Daoy (cell line): ENCODE data around the gene ASB14. TPM values are rescaled to one million over a fixed set of nuclear protein-coding genes. Genes with fewer than 3 reads are reported as not detected.

Experiments used
- DNase-seq: peaks from one replicate; pipeline ENCODE4 v3.0.0-alpha.2; 2015; ENCODE audit warnings: low read depth
- total RNA-seq: library from RNA; depleted of rRNA; stranded (reverse); fragments of >200 nt; shearing (Covaris generic); gene quantifications from 2 replicates; pipeline ENCODE4 v1.2.3, GENCODE V29; 2014; rRNA removed

Gene ASB14
- total RNA-seq, 1 experiment from 2014 or later = not detected

GRCh38 chr3:57261119-57261518 lies 31.4 kb downstream of the ASB14 start:
- DNase-seq = no peak

GRCh38 chr3:57257678-57258077 lies 34.8 kb downstream of the ASB14 start:
- DNase-seq = no peak

- DNase-seq = no peak
These were observed 35.6 kb downstream of the ASB14 start for GRCh38 chr3:57256844-57257243.

GRCh38 chr3:57252404-57252803 lies 40.1 kb downstream of the ASB14 start:
- no peak for DNase-seq

- DNase-seq = no peak
These were observed 47.5 kb downstream of the ASB14 start for GRCh38 chr3:57244946-57245345.

- DNase-seq = no peak
These were observed 57.6 kb downstream of the ASB14 start for GRCh38 chr3:57234613-57235575.

DNA sequence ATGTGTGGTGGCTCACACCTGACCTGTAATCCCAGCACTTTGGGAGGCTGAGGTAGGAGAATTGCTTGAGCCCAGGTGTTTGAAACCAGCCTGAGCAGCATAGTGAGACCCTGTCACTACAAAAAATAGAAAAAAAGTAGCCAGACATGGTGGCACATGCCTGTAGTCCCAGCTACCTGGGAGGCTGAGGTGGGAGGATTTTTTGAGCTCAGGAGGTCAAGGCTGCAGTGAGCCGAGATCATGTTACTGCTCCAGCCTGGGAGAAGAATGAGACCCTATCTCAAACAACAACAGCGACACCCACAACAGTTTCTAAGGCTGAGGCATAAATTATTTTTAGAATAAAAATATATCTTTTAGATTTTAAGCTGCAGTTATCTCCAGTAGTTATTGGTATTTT lies 58.7 kb downstream of the ASB14 start:
- DNase-seq = no peak

DNA sequence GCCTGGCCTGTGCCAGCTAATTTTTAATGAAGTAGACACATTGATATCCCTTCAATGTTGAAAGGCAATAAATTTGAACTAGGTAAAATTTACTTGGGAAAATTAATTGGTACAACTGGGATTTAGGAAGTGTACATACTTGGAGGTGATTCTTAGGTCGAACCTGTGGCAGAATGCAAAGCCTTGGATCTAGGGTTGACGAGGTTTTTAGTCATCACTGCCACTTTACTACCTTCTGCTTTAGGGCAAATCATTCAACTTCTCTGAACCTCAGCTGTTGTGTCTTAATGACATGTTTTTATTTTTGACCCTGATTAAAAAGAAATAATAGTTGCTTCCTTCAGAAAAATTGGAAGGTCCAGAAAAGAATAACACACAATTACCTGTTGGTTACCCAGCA lies 62.5 kb downstream of the ASB14 start:
- peak; percentile 3 for DNase-seq

DNA sequence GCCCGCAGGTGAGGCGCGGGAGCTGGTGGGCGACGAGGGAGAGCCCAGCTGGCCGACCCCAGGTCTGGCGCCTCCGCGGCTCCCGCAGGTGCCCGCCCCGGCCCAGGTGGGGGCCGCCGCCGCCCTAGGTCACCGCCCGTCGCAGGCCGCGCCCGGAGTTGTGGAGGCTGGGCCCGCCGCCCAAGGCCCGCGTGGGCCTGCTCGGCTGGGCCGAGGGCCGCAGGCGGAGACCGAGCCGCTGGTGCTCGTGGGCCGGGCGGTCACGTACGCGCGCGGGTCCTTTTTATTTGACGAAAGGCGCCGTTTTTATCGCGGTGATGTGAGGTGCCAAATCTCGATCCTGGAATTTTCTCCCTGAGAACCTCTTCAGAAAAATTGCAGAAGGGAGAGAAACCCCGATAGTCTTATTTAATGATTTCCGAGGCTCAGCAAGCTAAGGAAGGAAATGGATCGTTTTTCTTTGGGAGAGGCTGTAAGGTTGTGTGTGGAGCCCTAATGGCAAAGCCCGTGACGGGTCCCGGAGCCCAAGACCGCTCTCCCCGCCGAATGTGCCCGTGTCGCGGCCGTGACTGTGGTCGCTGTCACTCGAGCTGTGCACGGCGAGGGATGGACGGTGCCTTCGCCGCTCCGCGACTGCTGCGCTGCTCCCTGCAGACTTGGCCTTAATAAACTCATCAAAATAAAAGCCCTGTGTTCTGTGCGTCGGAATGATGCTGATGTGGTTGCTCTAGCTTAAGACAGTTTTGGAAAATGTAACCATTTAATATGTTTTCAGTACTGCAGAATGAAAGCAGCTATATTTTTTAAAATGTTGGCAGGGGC lies 64.3 kb downstream of the ASB14 start:
- DNase-seq = peak; percentile 19

- DNase-seq = peak; percentile 93
These were observed 65.1 kb downstream of the ASB14 start, which contains the start of gene APPL1 for GRCh38 chr3:57227204-57227929. TSS of gene APPL1 (plus strand) at chr3:57227729. CDS start at chr3:57227884, 155 bp downstream.

DNA sequence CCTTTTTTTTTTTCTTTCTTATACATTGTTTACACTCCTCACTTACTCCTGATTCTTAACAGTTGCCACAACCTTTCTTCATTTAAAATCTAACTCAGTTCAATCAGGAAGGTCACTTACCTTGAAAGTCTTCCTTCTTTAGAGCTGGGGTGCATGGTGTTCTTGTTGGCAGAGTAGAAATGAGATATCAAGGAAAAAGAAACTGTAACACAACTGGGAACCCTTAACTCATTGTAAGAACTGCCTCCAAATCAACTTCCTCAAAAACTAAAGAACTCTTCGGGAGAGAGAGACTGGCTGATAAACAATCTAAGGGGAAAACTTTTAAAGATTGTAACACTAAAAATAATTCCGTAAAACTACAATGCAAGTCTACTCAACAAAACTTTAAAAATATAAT lies 66.3 kb downstream of the ASB14 start:
- DNase-seq = no peak

- DNase-seq = peak; percentile 6
These were observed 67.6 kb downstream of the ASB14 start for GRCh38 chr3:57224856-57225255.

- DNase-seq = no peak
These were observed 70.6 kb downstream of the ASB14 start for GRCh38 chr3:57221883-57222282.

Other genes with a start within 250 kb of the ASB14 start
- gene SPATA12, start 232.0 kb downstream of the ASB14 start, total RNA-seq = 0.34 TPM in 1 of 2 replicates, not detected in the other
- gene IL17RD, start 127.3 kb downstream of the ASB14 start, total RNA-seq = 0.46 and 0.71 TPM in 2 replicates
- 0.11 TPM in 1 of 2 replicates, not detected in the other for gene HESX1, start 92.7 kb downstream of the ASB14 start, total RNA-seq
- 23.3 and 30.7 TPM in 2 replicates for gene APPL1, start 65.0 kb downstream of the ASB14 start, total RNA-seq